ENCODE results near the gene SNUPN. TPM values are rescaled to one million over a fixed set of nuclear protein-coding genes. Genes with fewer than 3 reads are reported as not detected.

SNUPN gene
- total and polyA plus RNA-seq, 2 donors (not counting 1 experiment from before 2014, with no cell fraction given), result 32.1 to 32.7 TPM

DNA sequence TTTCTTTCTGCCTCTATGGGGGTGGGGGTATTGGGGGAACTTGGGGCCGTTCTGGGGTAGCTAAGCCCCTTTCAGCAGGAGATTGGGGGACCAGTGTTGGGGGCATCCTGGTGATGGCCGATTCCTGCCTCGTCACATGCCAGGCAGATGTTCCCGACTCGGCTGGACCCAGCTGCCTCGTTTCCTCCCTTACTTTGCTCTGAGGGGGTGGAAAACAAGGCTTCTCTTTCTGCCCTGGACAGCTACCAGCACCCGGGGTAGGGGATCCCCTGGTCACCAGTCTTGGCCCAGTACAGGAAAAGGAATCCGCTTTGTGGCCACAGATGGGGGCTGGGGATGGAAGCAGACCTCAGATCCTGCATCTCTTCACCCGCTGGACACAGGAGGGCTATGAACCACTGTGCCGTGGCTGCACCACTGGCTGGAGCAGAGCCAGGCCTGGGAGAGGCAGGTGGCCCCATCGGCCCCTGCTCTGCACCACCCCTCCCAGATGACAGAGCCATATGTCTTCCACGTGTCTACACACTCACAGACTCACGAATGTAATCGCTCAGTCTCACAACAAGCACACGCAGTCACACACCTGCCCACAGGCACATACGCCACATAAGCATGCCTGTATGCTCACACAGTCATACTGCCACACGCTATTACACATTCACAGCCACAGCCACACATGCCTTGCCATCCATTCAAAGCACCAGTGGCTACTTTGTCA is 34.6 kb upstream of the SNUPN start:
- Histone ChIP-seq H3K4me2 (ENCODE audit: extremely low read depth, insufficient read depth, low read length) (no peak overlapping the region), H4K20me1 (ENCODE audit: control insufficient read depth, extremely low read depth, insufficient read depth, low read length) (no peaks in the 10 kb centered on the region), H3K36me3 (ENCODE audit: control insufficient read depth, insufficient read depth, low read length) (peaks cover 23% of the 10 kb centered on the region), H3K79me2 (ENCODE audit: control insufficient read depth, insufficient read depth, low read length) (peaks cover 34% of the 10 kb centered on the region), H3K27ac (ENCODE audit: insufficient read depth, low read length) (peak overlapping the region; percentile 98), H3K9ac (ENCODE audit: insufficient read depth, low read length) (no peak overlapping the region), H3K4me3 (replicated peaks in 1 of 4; ENCODE audit: control extremely low read depth in 1 of 4, insufficient read depth in 1 of 4, low read depth in 3 of 4, low read length in 4 of 4) (no peak overlapping the region), H3K9me3 (ENCODE audit: control insufficient read depth, insufficient read depth, low read depth, low read length) (no peaks in the 10 kb centered on the region), H3K27me3 (ENCODE audit: control insufficient read depth, insufficient read depth, low read length) (no peaks in the 10 kb centered on the region), H2AFZ (ENCODE audit: low read length) (no peak overlapping the region), H3K4me1 (ENCODE audit: control insufficient read depth, extremely low read depth, insufficient read depth, low read length) (peaks cover 26% of the 10 kb centered on the region)
- DNase-seq (ENCODE audit: low read depth in 2 of 2), result peak in 1 of 2 donors; percentile 27
- TF ChIP-seq, protein P1, sequence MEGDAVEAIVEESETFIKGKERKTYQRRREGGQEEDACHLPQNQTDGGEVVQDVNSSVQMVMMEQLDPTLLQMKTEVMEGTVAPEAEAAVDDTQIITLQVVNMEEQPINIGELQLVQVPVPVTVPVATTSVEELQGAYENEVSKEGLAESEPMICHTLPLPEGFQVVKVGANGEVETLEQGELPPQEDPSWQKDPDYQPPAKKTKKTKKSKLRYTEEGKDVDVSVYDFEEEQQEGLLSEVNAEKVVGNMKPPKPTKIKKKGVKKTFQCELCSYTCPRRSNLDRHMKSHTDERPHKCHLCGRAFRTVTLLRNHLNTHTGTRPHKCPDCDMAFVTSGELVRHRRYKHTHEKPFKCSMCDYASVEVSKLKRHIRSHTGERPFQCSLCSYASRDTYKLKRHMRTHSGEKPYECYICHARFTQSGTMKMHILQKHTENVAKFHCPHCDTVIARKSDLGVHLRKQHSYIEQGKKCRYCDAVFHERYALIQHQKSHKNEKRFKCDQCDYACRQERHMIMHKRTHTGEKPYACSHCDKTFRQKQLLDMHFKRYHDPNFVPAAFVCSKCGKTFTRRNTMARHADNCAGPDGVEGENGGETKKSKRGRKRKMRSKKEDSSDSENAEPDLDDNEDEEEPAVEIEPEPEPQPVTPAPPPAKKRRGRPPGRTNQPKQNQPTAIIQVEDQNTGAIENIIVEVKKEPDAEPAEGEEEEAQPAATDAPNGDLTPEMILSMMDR (conservative IDR thresholded peaks at IDR 0.05 in 1 of 2, IDR thresholded peaks at IDR 0.05 in 1 of 2; ENCODE audit: low read depth in 1 of 2, low read length in 2 of 2), result no peak
- TF ChIP-seq EZH2 (IDR thresholded peaks at IDR 0.05; ENCODE audit: low read length, missing control alignments), result no peak

- Histone ChIP-seq H3K4me3 (replicated peaks in 1 of 4; ENCODE audit: control extremely low read depth in 1 of 4, insufficient read depth in 1 of 4, low read depth in 3 of 4, low read length in 4 of 4) (no peak overlapping the region), H3K27ac (ENCODE audit: insufficient read depth, low read length) (peak overlapping the region; percentile 36), H2AFZ (ENCODE audit: low read length) (no peak overlapping the region), H3K27me3 (ENCODE audit: control insufficient read depth, insufficient read depth, low read length) (no peaks in the 10 kb centered on the region), H3K4me2 (ENCODE audit: extremely low read depth, insufficient read depth, low read length) (no peak overlapping the region), H3K4me1 (ENCODE audit: control insufficient read depth, extremely low read depth, insufficient read depth, low read length) (peaks cover 26% of the 10 kb centered on the region), H3K9ac (ENCODE audit: insufficient read depth, low read length) (no peak overlapping the region), H4K20me1 (ENCODE audit: control insufficient read depth, extremely low read depth, insufficient read depth, low read length) (no peaks in the 10 kb centered on the region), H3K79me2 (ENCODE audit: control insufficient read depth, insufficient read depth, low read length) (peaks cover 42% of the 10 kb centered on the region), H3K9me3 (ENCODE audit: control insufficient read depth, insufficient read depth, low read depth, low read length) (no peaks in the 10 kb centered on the region), H3K36me3 (ENCODE audit: control insufficient read depth, insufficient read depth, low read length) (peaks cover 23% of the 10 kb centered on the region)
- no peak for DNase-seq (ENCODE audit: low read depth in 2 of 2)
- TF ChIP-seq, protein P1 (conservative IDR thresholded peaks at IDR 0.05 in 1 of 2, IDR thresholded peaks at IDR 0.05 in 1 of 2; ENCODE audit: low read depth in 1 of 2, low read length in 2 of 2), result no peak
- TF ChIP-seq EZH2 (IDR thresholded peaks at IDR 0.05; ENCODE audit: low read length, missing control alignments), result no peak
Measured at GRCh38 chr15:75659141-75659771, 33.7 kb upstream of the SNUPN start.

GRCh38 chr15:75656813-75657212 is 31.3 kb upstream of the SNUPN start:
- Histone ChIP-seq H3K27me3 (ENCODE audit: control insufficient read depth, insufficient read depth, low read length) (no peaks in the 10 kb centered on the region), H3K9me3 (ENCODE audit: control insufficient read depth, insufficient read depth, low read depth, low read length) (no peaks in the 10 kb centered on the region), H2AFZ (ENCODE audit: low read length) (no peak overlapping the region), H3K79me2 (ENCODE audit: control insufficient read depth, insufficient read depth, low read length) (peaks cover 63% of the 10 kb centered on the region), H4K20me1 (ENCODE audit: control insufficient read depth, extremely low read depth, insufficient read depth, low read length) (no peaks in the 10 kb centered on the region), H3K4me2 (ENCODE audit: extremely low read depth, insufficient read depth, low read length) (no peak overlapping the region), H3K4me3 (replicated peaks in 1 of 4; ENCODE audit: control extremely low read depth in 1 of 4, insufficient read depth in 1 of 4, low read depth in 3 of 4, low read length in 4 of 4) (no peak overlapping the region), H3K9ac (ENCODE audit: insufficient read depth, low read length) (no peak overlapping the region), H3K4me1 (ENCODE audit: control insufficient read depth, extremely low read depth, insufficient read depth, low read length) (peaks cover 33% of the 10 kb centered on the region), H3K36me3 (ENCODE audit: control insufficient read depth, insufficient read depth, low read length) (peaks cover 23% of the 10 kb centered on the region), H3K27ac (ENCODE audit: insufficient read depth, low read length) (no peak overlapping the region)
- TF ChIP-seq, protein P1 (conservative IDR thresholded peaks at IDR 0.05 in 1 of 2, IDR thresholded peaks at IDR 0.05 in 1 of 2; ENCODE audit: low read depth in 1 of 2, low read length in 2 of 2), result no peak
- no peak for TF ChIP-seq EZH2 (IDR thresholded peaks at IDR 0.05; ENCODE audit: low read length, missing control alignments)
- DNase-seq (ENCODE audit: low read depth in 2 of 2), result no peak
